Common myeloid progenitor, CD34-positive (primary cell): ENCODE data around the gene TBC1D22A.

ENCODE experiments used
- CTCF ChIA-PET: fragments of 350-600 bp; sonication (Branson Sonifier 250); formaldehyde crosslinking; loops from one replicate; lab custom pipeline; 2021; ENCODE audit warnings: antibody characterized with exemption; lab: Charles Lee
- POLR2A ChIA-PET: fragments of 350-600 bp; sonication (Branson Sonifier 250); formaldehyde crosslinking; loops from one replicate; lab custom pipeline; 2021; ENCODE audit warnings: antibody characterized with exemption; lab: Charles Lee
- DNase-seq, 3 donors: peaks; one replicate each; pipeline versions ENCODE4 v3.0.0 to v3.0.0-alpha.2; 2013
- H3K27ac ChIP-seq, 2 experiments: 1 replicate in 1 of 2; 2 replicates in 1 of 2; pipeline ENCODE4 v1.7.0; 2013; ENCODE audit warnings: inconsistent platforms in 2 of 2, low read length in 2 of 2, mild to moderate bottlenecking in 2 of 2, low read depth in 1 of 2, moderate library complexity in 1 of 2; ENCODE audit not compliant: severe bottlenecking in 2 of 2, insufficient read depth in 1 of 2, poor library complexity in 1 of 2
- H3K27me3 ChIP-seq, 5 experiments: replicated peaks in 2 of 5; 1 replicate in 3 of 5; 2 replicates in 2 of 5; pipeline versions ENCODE4 v1.6.1 to v1.7.0; 2013; ENCODE audit warnings: low read length in 4 of 5, mild to moderate bottlenecking in 2 of 5, moderate library complexity in 2 of 5, inconsistent platforms in 1 of 5; ENCODE audit not compliant: insufficient read depth in 5 of 5, control insufficient read depth in 4 of 5
- H3K36me3 ChIP-seq, 4 experiments: 1 replicate in 2 of 4; 2 replicates in 2 of 4; pipeline versions ENCODE4 v1.6.1 to v1.7.0; 2013; ENCODE audit warnings: low read length in 3 of 4, control low read depth in 1 of 4, mild to moderate bottlenecking in 1 of 4; ENCODE audit not compliant: control insufficient read depth in 4 of 4, insufficient read depth in 4 of 4
- H3K4me1 ChIP-seq, 4 experiments: 1 replicate in 3 of 4; 2 replicates in 1 of 4; pipeline versions ENCODE4 v1.6.1 to v1.7.1; 2013; ENCODE audit warnings: low read length in 3 of 4, mild to moderate bottlenecking in 3 of 4, control low read depth in 1 of 4, inconsistent platforms in 1 of 4, moderate library complexity in 1 of 4; ENCODE audit not compliant: control insufficient read depth in 4 of 4, insufficient read depth in 4 of 4; ENCODE audit errors: control extremely low read depth in 1 of 4
- H3K4me3 ChIP-seq, 7 experiments: 1 replicate in 4 of 7; 2 replicates in 3 of 7; pipeline versions ENCODE4 v1.5.1 to v1.7.0; 2013; ENCODE audit warnings: mild to moderate bottlenecking in 7 of 7, low read length in 6 of 7, moderate library complexity in 6 of 7, inconsistent platforms in 2 of 7, low read depth in 2 of 7, control low read depth in 1 of 7; ENCODE audit not compliant: insufficient read depth in 4 of 7, control insufficient read depth in 1 of 7; ENCODE audit errors: extremely low read depth in 1 of 7
- H3K9me3 ChIP-seq, 5 experiments: 1 replicate in 4 of 5; 2 replicates in 1 of 5; pipeline versions ENCODE4 v1.6.1 to v1.7.1; 2013; ENCODE audit warnings: low read length in 4 of 5, mild to moderate bottlenecking in 2 of 5, inconsistent platforms in 1 of 5, low read depth in 1 of 5, moderate library complexity in 1 of 5; ENCODE audit not compliant: control insufficient read depth in 4 of 5, insufficient read depth in 2 of 5; ENCODE audit errors: control extremely low read depth in 1 of 5
- WGBS: methylation state at CpG from one replicate; pipeline ENCODE4 v1.1.5; 2013; ENCODE audit not compliant: insufficient coverage; 5-methylcytosine and 5-hydroxymethylcytosine counted together

The TBC1D22A gene

GRCh38 chr22:47173535-47174021, 411.1 kb downstream of the TBC1D22A start:
- no peak for DNase-seq
- H3K36me3 ChIP-seq: peaks cover 0 to 47% (median 4%) of the 10 kb centered on the region in 4 experiments
- POLR2A ChIA-PET: no interaction called here
- H3K27me3 ChIP-seq: no peaks in the 10 kb centered on the region
- WGBS: 98% methylated on average over 13 of the region's 17 CpGs
- H3K4me1 ChIP-seq: no peaks in the 10 kb centered on the region
- CTCF ChIA-PET: no interaction called here
- peaks cover 0 to 17% (median 8%) of the 10 kb centered on the region in 5 experiments for H3K9me3 ChIP-seq
- H3K27ac ChIP-seq: no peak overlapping the region
- no peak overlapping the region for H3K4me3 ChIP-seq

- peaks cover 0 to 42% (median 4%) of the 10 kb centered on the region in 4 experiments for H3K36me3 ChIP-seq
- no peak for DNase-seq
- H3K4me1 ChIP-seq: no peaks in the 10 kb centered on the region
- H3K27ac ChIP-seq: no peak overlapping the region
- ChIA-PET POLR2A (no interaction called here), CTCF (no interaction called here)
- H3K9me3 ChIP-seq: peaks cover 0 to 19% (median 8%) of the 10 kb centered on the region in 5 experiments
- no peaks in the 10 kb centered on the region for H3K27me3 ChIP-seq
- H3K4me3 ChIP-seq: no peak overlapping the region
- WGBS: 98% methylated on average over 18 of the region's 21 CpGs
These were observed 411.6 kb downstream of the TBC1D22A start for GRCh38 chr22:47174096-47174495.

- H3K9me3 ChIP-seq: peaks cover 0 to 19% (median 8%) of the 10 kb centered on the region in 5 experiments
- H3K4me3 ChIP-seq: no peak overlapping the region
- POLR2A ChIA-PET: no interaction called here
- 90% methylated on average over 14 of the region's 14 CpGs for WGBS
- no peaks in the 10 kb centered on the region for H3K27me3 ChIP-seq
- CTCF ChIA-PET: no interaction called here
- H3K4me1 ChIP-seq: no peaks in the 10 kb centered on the region
- H3K27ac ChIP-seq: no peak overlapping the region
- DNase-seq: no peak
- peaks cover 0 to 42% (median 4%) of the 10 kb centered on the region in 4 experiments for H3K36me3 ChIP-seq
These were observed 412.2 kb downstream of the TBC1D22A start for GRCh38 chr22:47174671-47175112.

GRCh38 chr22:47175151-47176025, 412.9 kb downstream of the TBC1D22A start:
- WGBS: 97% methylated on average over 36 of the region's 38 CpGs
- Histone ChIP-seq H3K27me3 (no peaks in the 10 kb centered on the region), H3K4me1 (no peaks in the 10 kb centered on the region), H3K36me3 (peaks cover 0 to 38% (median 4%) of the 10 kb centered on the region in 4 experiments), H3K27ac (no peak overlapping the region), H3K4me3 (no peak overlapping the region), H3K9me3 (peaks cover 0 to 19% (median 8%) of the 10 kb centered on the region in 5 experiments)
- CTCF ChIA-PET: no interaction called here
- DNase-seq: no peak
- POLR2A ChIA-PET: no interaction called here

GRCh38 chr22:47176026-47176389, 413.6 kb downstream of the TBC1D22A start:
- H3K9me3 ChIP-seq: peaks cover 0 to 19% (median 8%) of the 10 kb centered on the region in 5 experiments

GRCh38 chr22:47176573-47177333, 414.3 kb downstream of the TBC1D22A start:
- H3K9me3 ChIP-seq: peaks cover 0 to 19% (median 8%) of the 10 kb centered on the region in 5 experiments
- no peak for DNase-seq
- H3K36me3 ChIP-seq: peaks cover 0 to 34% (median 4%) of the 10 kb centered on the region in 4 experiments
- no peaks in the 10 kb centered on the region for H3K27me3 ChIP-seq
- H3K27ac ChIP-seq: no peak overlapping the region
- ChIA-PET CTCF (no interaction called here), POLR2A (no interaction called here)
- no peak overlapping the region for H3K4me3 ChIP-seq
- H3K4me1 ChIP-seq: no peaks in the 10 kb centered on the region
- WGBS: 98% methylated on average over 19 of the region's 24 CpGs

More at GRCh38 chr22:47176026-47176389, 413.6 kb downstream of the TBC1D22A start:
- no peak for DNase-seq
- Histone ChIP-seq H3K4me3 (no peak overlapping the region), H3K4me1 (no peaks in the 10 kb centered on the region), H3K27me3 (no peaks in the 10 kb centered on the region), H3K27ac (no peak overlapping the region), H3K36me3 (peaks cover 0 to 38% (median 4%) of the 10 kb centered on the region in 4 experiments)
- ChIA-PET CTCF (no interaction called here), POLR2A (no interaction called here)
- WGBS: 100% methylated on average over 2 of the region's 9 CpGs
